Peyer's patch (tissue), 4 donors: ENCODE results near the gene ARID1A. TPM values are rescaled to one million over a fixed set of nuclear protein-coding genes. Genes with fewer than 3 reads are reported as not detected.
A peak's percentile ranks its signal among the peaks of the same experiment; 100 is the strongest.

Experiments used
- DNase-seq, 3 donors: peaks; one replicate each; pipeline ENCODE4 v3.0.0-alpha.2; 2017 to 2019
- H3K27ac ChIP-seq, 4 donors: fragments of 200-600 bp; sonication (generic); one replicate each; pipeline ENCODE4 v1.5.1; 2016 to 2019
- H3K27me3 ChIP-seq, 2 donors: fragments of 200-600 bp; sonication (generic); one replicate each; pipeline ENCODE4 v1.5.1; 2019
- H3K36me3 ChIP-seq, 3 donors: fragments of 200-600 bp; sonication (generic); one replicate each; pipeline ENCODE4 v1.5.1; 2016 to 2019
- H3K4me1 ChIP-seq, 4 donors: fragments of 200-600 bp; sonication (generic); one replicate each; pipeline ENCODE4 v1.5.1; 2016 to 2019
- H3K4me3 ChIP-seq, 4 donors: fragments of 200-600 bp; sonication (generic); 1 replicate in 3 of 4; 2 replicates in 1 of 4; pipeline ENCODE4 v1.5.1; 2016 to 2019; ENCODE audit warnings: mild to moderate bottlenecking in 1 of 4
- H3K9me3 ChIP-seq, 4 donors: fragments of 200-600 bp; sonication (generic); one replicate each; pipeline ENCODE4 v1.5.1; 2016 to 2019; ENCODE audit warnings: mild to moderate bottlenecking in 1 of 4
- CTCF ChIP-seq, 6 experiments: fragments of 450-650 bp in 4 of 6; fragments of 200-600 bp in 2 of 6; sonication (generic) in 1 of 6; IDR thresholded peaks; one replicate each; pipeline ENCODE4 v1.5.1; 2017 to 2019; ENCODE audit warnings: antibody characterized with exemption in 6 of 6, mild to moderate bottlenecking in 3 of 6, moderate library complexity in 1 of 6
- POLR2A ChIP-seq, 2 donors: fragments of 450-650 bp; IDR thresholded peaks; one replicate each; pipeline ENCODE4 v1.5.1; 2017; ENCODE audit warnings: antibody characterized with exemption in 2 of 2, mild to moderate bottlenecking in 2 of 2, moderate library complexity in 2 of 2
- total RNA-seq, 4 donors: library from RNA; depleted of rRNA; stranded (reverse); fragments of >200 nt; gene quantifications; one replicate each; pipeline ENCODE4 v1.1.0, GENCODE V29; 2016

ARID1A gene
- total RNA-seq, 4 donors from 2014 or later = 49.4 to 90.8 (median 66.8) TPM

- TF ChIP-seq CTCF (IDR thresholded peaks at IDR 0.05) = no peak
- TF ChIP-seq POLR2A (IDR thresholded peaks at IDR 0.05) = no peak
- no peaks in the 10 kb centered on the region for H3K9me3 ChIP-seq
- peaks cover 11 to 49% (median 18%) of the 10 kb centered on the region in 4 donors for H3K4me1 ChIP-seq
- DNase-seq = peak in 2 of 3 donors; percentile 42 to 73
- H3K27ac ChIP-seq = peak overlapping the region; percentile 95 to 99 (median 98)
- H3K27me3 ChIP-seq = no peaks in the 10 kb centered on the region
- peaks cover 0 to 2% (median 0%) of the 10 kb centered on the region in 3 donors for H3K36me3 ChIP-seq
- peak overlapping the region; percentile 82 to 84 (median 83) for H3K4me3 ChIP-seq
Measured at GRCh38 chr1:26786437-26787380, 90.9 kb downstream of the ARID1A start.

GRCh38 chr1:26787381-26787705 lies 91.5 kb downstream of the ARID1A start:
- Histone ChIP-seq H3K36me3 (no peaks in the 10 kb centered on the region), H3K27me3 (no peaks in the 10 kb centered on the region), H3K9me3 (no peaks in the 10 kb centered on the region), H3K4me1 (peaks cover 11 to 45% (median 18%) of the 10 kb centered on the region in 4 donors), H3K4me3 (peak overlapping the region; percentile 82 to 84 (median 83)), H3K27ac (peak overlapping the region; percentile 95 to 99 (median 98))
- peak in 1 of 3 donors; percentile 84 for DNase-seq
- no peak for TF ChIP-seq CTCF (IDR thresholded peaks at IDR 0.05)

GRCh38 chr1:26787706-26788514 lies 92.1 kb downstream of the ARID1A start, which contains the start of gene PIGV:
TSS of gene PIGV (plus strand) at chr1:26787950. CDS start at chr1:26790816, 2,866 bp downstream.
- no peaks in the 10 kb centered on the region for H3K27me3 ChIP-seq
- TF ChIP-seq CTCF (IDR thresholded peaks at IDR 0.05) (peak in 5 of 6 experiments; percentile 9 to 56 (median 44)), POLR2A (IDR thresholded peaks at IDR 0.05) (peak; percentile 51 to 63)
- H3K4me3 ChIP-seq = peak within 1 kb of the TSS; percentile 82 to 84 (median 83)
- DNase-seq = peak; percentile 85 to 94 (median 93)
- no peaks in the 10 kb centered on the region for H3K9me3 ChIP-seq
- H3K36me3 ChIP-seq = no peaks in the 10 kb centered on the region
- H3K27ac ChIP-seq = peak within 1 kb of the TSS; percentile 95 to 99 (median 98)
- peaks cover 11 to 41% (median 18%) of the 10 kb centered on the region in 4 donors for H3K4me1 ChIP-seq

- no peak for TF ChIP-seq CTCF (IDR thresholded peaks at IDR 0.05)
- no peak for TF ChIP-seq POLR2A (IDR thresholded peaks at IDR 0.05)
- no peaks in the 10 kb centered on the region for H3K36me3 ChIP-seq
- peak overlapping the region; percentile 82 to 84 (median 83) for H3K4me3 ChIP-seq
- no peaks in the 10 kb centered on the region for H3K27me3 ChIP-seq
- H3K4me1 ChIP-seq = peaks cover 11 to 38% (median 17%) of the 10 kb centered on the region in 4 donors
- no peak for DNase-seq
- H3K27ac ChIP-seq = peak overlapping the region; percentile 95 to 99 (median 98)
- no peaks in the 10 kb centered on the region for H3K9me3 ChIP-seq
Measured at GRCh38 chr1:26788515-26788785, 92.6 kb downstream of the ARID1A start.

- peak overlapping the region; percentile 95 to 99 (median 98) for H3K27ac ChIP-seq
- TF ChIP-seq POLR2A (IDR thresholded peaks at IDR 0.05) (peak; percentile 33 to 39), CTCF (IDR thresholded peaks at IDR 0.05) (peak; percentile 91 to 99 (median 98))
- H3K27me3 ChIP-seq = no peaks in the 10 kb centered on the region
- H3K36me3 ChIP-seq = peaks cover 0 to 5% (median 0%) of the 10 kb centered on the region in 3 donors
- H3K4me1 ChIP-seq = peaks cover 11 to 32% (median 13%) of the 10 kb centered on the region in 4 donors
- H3K9me3 ChIP-seq = no peaks in the 10 kb centered on the region
- peak overlapping the region; percentile 82 to 84 (median 83) for H3K4me3 ChIP-seq
- DNase-seq = peak; percentile 79 to 94 (median 83)
Measured at GRCh38 chr1:26788836-26789611, 93.2 kb downstream of the ARID1A start.
